ENCODE results near the gene PIK3C2G. TPM values are rescaled to one million over a fixed set of nuclear protein-coding genes. Genes with fewer than 3 reads are reported as not detected.

Gene PIK3C2G
- total and polyA plus RNA-seq, 2 of the 4 experiments (the other 2 are of a cell fraction): not detected

- no peak overlapping the region for H2AFZ ChIP-seq (replicated peaks; ENCODE audit: low read length, poor library complexity)
- H3K36me3 ChIP-seq (ENCODE audit: control insufficient read depth, insufficient read depth, low read length): no peaks in the 10 kb centered on the region
- H3K9me1 ChIP-seq (ENCODE audit: insufficient read depth, low read length): no peaks in the 10 kb centered on the region
- intact Hi-C loops (cut with micrococcal nuclease): no loop called here
- H3K4ac ChIP-seq (ENCODE audit: low read depth, low read length): no peak overlapping the region
- H2AK9ac ChIP-seq (replicated peaks; ENCODE audit: low read depth, low read length, poor library complexity): no peak overlapping the region
- no peak overlapping the region for H3K23ac ChIP-seq (ENCODE audit: low read depth, low read length)
- H3K9ac ChIP-seq (ENCODE audit: low read depth, low read length): no peak overlapping the region
- CTCF ChIA-PET: interaction anchor here (1.0 kb wide), 2 partner anchors 12 to 13 kb away, joined by 3 read pairs; no protein-coding TSS in a partner anchor
- H2BK20ac ChIP-seq (ENCODE audit: low read depth, low read length): no peak overlapping the region
- H3K14ac ChIP-seq (replicated peaks; ENCODE audit: low read depth, low read length): no peak overlapping the region
- H2BK5ac ChIP-seq (ENCODE audit: low read depth, low read length, poor library complexity, severe bottlenecking): peak overlapping the region; percentile 62
- H2BK120ac ChIP-seq (ENCODE audit: low read depth, low read length): no peak overlapping the region
- no peaks in the 10 kb centered on the region for H3K27me3 ChIP-seq (ENCODE audit: control insufficient read depth, insufficient read depth, low read length)
- no peaks in the 10 kb centered on the region for H3K9me3 ChIP-seq (ENCODE audit: control insufficient read depth, insufficient read depth, low read length)
- no peak overlapping the region for H2BK15ac ChIP-seq (ENCODE audit: low read depth, low read length)
- no TSS peak for BruUV-seq (replicated peaks)
- H3K4me1 ChIP-seq (ENCODE audit: control insufficient read depth, insufficient read depth, low read length): no peaks in the 10 kb centered on the region; the same call in 1 of the 2 replicates
- no peak overlapping the region for H3K4me2 ChIP-seq (ENCODE audit: low read depth, low read length)
- in situ Hi-C loops (cut with MboI; ENCODE audit: low sequenced_read_pairs): no loop called here
- ATAC-seq (ENCODE audit: low read depth) (peak; percentile 61), DNase-seq (peak; percentile 76)
- H4K91ac ChIP-seq (ENCODE audit: insufficient read depth, low read depth, low read length): no peak overlapping the region
- no peaks in the 10 kb centered on the region for H4K20me1 ChIP-seq (ENCODE audit: insufficient read depth, low read length)
- H3K4me3 ChIP-seq (ENCODE audit: insufficient read depth, low read depth, low read length): no peak overlapping the region
- no peak overlapping the region for H4K8ac ChIP-seq (ENCODE audit: low read depth in 2 of 2, low read length in 2 of 2)
- no peak overlapping the region for H3K27ac ChIP-seq (ENCODE audit: insufficient read depth, low read length)
- H3K79me1 ChIP-seq (ENCODE audit: low read depth in 1 of 2, low read length in 2 of 2): no peaks in the 10 kb centered on the region
- dilution Hi-C loops (cut with HindIII; ENCODE audit: low sequenced_read_pairs, unreplicated experiment): no loop called here
- POLR2A ChIA-PET (ENCODE audit: unreplicated experiment): no interaction called here
- no peak overlapping the region for H2AK5ac ChIP-seq (ENCODE audit: low read depth, low read length)
- H3K18ac ChIP-seq (ENCODE audit: low read depth, low read length): no peak overlapping the region; the same call in 1 of the 2 replicates
- H4K5ac ChIP-seq (ENCODE audit: low read depth, low read length): no peak overlapping the region
- no CpG with 5 or more reads among the region's 1 CpG for WGBS, 2 experiments (ENCODE audit: extremely low coverage in 2 of 2, insufficient read length in 1 of 2)
- no peak for TF ChIP-seq MAFK (IDR thresholded peaks at IDR 0.05; ENCODE audit: low read depth, low read length)
- TF ChIP-seq BHLHE40 (IDR thresholded peaks at IDR 0.05; ENCODE audit: low read depth, low read length): 0 out of 2 replicates have a peak, but pooled peaks have one; percentile 27
- no peak for TF ChIP-seq RCOR1 (IDR thresholded peaks at IDR 0.05; ENCODE audit: insufficient replicate concordance, low read length)
- TF ChIP-seq RFX5 (IDR thresholded peaks at IDR 0.05; ENCODE audit: low read depth, low read length): no peak
- TF ChIP-seq POLR2A (IDR thresholded peaks at IDR 0.05; ENCODE audit: low read depth, low read length): no peak
- no peak overlapping the region for H3K56ac ChIP-seq (ENCODE audit: extremely low read depth, insufficient read depth, low read length)
Measured at GRCh38 chr12:18468246-18469075, 207.1 kb downstream of the PIK3C2G start.

Data from IMR-90 (cell line).